T follicular helper cell (primary cell): ENCODE measurements around the gene CEACAM18.
"Not testable (repeated sequence)": the region's sequence is repeated elsewhere in the genome, so short reads cannot be mapped to it uniquely, and the experiment has no call there.

ENCODE experiments used
- DNase-seq: peaks from one replicate; pipeline ENCODE4 v3.0.0-alpha.2; 2020; ENCODE audit warnings: low read depth
- total RNA-seq, 2 experiments: gene quantifications; one replicate each; lab custom pipeline; 2026; lab: John Stamatoyannopoulos, UW

Gene CEACAM18
- total RNA-seq: 0 reads per million in 2 experiments

- DNase-seq: no peak
These were observed at the start of gene CEACAM18 for GRCh38 chr19:51478381-51479234. TSS of gene CEACAM18 (plus strand) at chr19:51478539.

DNA sequence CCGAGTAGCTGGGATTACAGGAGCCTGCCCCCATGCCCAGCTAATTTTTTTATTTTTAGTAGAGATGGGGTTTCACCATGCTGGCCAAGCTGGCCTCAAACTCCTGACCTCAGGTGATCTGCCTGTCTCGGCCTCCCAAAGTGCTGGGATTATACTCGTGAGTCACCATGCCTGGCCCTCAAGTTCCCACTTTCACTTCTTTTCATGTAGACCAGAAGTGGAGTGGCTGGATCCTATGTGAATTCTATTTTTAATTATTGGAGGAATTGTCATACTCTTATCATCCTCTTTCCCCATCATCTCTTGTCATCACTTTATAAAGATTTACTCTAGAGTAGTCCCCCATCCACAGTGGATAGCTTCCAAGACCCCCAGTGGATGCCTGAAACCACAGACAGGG lies 48.1 kb upstream of the CEACAM18 start:
- no peak for DNase-seq

DNA sequence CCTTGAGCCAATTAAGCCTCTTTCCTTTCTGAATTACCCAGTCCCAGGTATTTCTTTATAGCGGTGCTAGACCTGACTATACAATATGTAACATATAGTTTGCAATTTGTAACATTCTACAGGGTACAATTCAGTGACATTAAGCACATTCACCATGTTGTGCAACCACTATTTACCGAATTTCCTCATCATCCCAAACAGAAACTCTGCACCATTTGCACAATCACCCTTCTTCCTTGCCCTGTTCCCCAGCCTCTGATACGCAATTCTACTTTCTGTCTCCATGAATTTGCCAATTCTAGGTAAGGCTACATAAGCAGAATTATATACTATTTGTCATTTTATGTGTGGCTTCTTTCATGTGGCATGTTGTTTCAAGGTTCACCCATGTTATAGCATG lies 47.2 kb upstream of the CEACAM18 start:
- no peak for DNase-seq

DNA sequence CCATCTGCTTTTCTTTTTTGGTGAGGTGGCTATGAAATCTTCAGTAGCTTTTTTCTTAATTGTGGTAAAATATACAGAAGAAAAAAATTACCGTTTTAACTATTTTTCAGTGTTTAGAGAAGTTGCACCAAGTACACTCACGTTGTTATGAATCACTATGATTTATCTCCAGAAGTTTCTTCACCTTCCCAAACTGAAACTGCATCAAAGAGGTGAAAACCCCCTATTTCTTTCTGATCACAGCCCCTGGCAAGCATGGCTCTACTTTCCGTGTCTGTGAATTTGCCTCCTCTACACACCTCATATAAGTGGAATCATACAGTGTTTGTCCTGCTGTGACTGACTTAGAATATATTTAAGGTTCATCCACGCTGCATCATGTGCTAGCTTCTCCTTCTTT lies 45.3 kb upstream of the CEACAM18 start:
- DNase-seq: no peak

- DNase-seq: no peak
These were observed 43.9 kb upstream of the CEACAM18 start for GRCh38 chr19:51434456-51434855.

- DNase-seq: no peak
These were observed 39.3 kb upstream of the CEACAM18 start for GRCh38 chr19:51439021-51439465.

- DNase-seq: no peak
These were observed 38.3 kb upstream of the CEACAM18 start for GRCh38 chr19:51440052-51440451.

- no peak for DNase-seq
These were observed 37.4 kb upstream of the CEACAM18 start for GRCh38 chr19:51440846-51441409.

- peak; percentile 43 for DNase-seq
These were observed 36.6 kb upstream of the CEACAM18 start for GRCh38 chr19:51441410-51442390.

DNA sequence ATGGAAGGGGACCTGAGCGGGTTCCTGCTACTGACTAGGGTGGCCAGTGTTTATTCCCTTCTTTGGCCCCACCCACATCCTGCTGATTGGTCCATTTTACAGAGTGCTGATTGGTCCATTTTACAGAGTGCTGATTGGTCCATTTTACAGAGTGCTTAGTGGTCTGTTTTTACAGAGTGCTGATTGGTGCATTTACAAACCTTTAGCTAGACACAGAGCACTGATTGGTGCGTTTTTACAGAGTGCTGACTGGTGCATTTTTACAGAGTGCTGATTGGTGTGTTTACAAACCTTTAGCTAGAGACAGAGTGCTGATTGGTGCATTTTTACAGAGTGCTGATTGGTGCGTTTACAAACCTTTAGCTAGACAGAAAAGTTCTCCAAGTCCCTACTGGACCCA lies 30.8 kb upstream of the CEACAM18 start:
- DNase-seq: not testable (repeated sequence)

- DNase-seq: no peak
These were observed 30.3 kb upstream of the CEACAM18 start for GRCh38 chr19:51448011-51448410.

DNA sequence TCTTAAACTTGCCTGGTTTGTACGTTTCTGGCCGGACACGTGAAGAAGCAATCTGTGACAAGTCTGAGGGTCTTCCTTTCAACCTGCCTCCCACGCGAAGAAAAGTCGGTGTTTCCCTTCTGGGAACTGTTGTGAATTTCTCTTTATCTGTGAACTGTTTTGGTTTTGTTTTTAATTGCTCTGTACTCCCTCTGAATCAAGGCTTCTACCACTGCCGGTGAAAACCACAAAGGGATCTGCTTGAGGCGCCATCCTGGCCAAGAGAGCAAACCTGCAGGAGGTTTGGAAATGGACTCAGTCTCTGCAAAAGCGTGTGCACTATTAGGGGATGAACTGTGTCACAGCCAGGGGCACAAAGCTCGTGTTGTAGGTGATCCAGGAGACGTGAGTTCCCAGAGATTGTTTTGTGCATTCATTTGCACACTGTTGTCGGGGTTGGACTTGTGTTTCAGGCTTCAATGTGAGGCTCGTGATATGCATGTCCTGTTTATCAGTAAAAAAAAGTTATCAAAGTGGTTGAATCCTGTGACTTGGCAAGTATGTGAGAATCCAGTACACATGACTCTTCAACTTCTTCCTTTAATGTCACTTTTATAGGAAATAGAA lies 29.8 kb upstream of the CEACAM18 start:
- DNase-seq: no peak

DNA sequence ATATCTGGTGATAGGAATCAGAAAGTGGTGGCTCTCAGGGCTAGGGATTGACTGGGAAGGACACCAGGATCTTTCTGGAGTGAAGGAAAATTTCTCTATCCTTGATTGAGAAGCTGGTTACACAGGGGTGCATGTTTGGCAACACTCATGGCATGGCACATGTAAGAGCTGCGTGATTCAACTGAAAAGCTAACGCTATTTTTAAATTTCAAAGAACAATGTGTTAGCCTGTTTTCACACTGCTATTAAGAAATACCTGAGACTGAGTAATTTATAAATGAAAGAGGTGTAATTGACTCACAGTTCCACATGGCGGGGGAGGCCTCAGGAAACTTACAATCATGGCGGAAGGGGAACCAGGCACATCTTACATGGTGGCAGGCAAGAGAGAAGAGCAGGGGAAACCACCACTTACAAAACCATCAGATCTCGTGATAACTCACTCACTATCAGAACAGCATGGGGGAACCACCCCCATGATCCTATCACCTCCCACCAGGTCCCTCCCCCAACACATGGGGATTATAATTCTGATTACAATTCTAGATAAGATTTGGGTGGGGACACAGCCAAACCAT lies 27.5 kb upstream of the CEACAM18 start:
- DNase-seq: no peak

DNA sequence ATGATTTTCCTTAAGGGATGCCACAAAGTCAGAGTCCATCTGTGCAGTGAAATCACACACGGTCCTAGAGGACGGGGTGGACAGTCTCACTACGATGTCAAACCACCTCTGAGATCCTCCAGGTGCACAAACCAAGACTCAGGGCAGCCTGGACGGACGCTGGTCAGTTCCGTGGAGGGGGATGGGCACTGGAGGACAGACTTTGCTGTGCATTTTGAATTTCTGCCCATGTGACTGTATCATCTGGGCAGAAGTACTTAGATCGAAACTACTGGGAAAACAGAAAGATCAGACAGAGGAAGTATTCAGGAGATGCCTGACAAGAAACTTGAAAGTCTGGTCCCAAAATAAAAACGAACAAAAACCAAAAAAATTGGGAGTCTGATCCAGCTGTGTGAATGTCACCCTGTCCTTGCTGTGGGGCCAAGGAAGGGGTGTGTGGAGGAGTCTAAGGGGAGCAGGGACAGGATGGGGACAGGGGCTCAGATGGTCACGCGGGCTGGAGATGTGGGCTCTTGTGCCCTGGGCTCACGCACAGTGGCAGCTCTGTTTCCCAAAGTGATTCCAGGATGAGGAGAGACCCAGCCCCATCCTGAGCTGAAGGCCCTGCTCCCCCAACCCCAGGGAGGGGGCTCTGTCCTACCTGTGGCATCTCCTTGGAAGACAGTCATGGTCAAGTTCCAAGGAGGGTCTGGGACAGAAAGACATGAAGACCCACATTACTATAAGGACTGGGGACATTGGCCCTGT lies 21.6 kb upstream of the CEACAM18 start:
- DNase-seq: no peak

- no peak for DNase-seq
These were observed 20.9 kb upstream of the CEACAM18 start for GRCh38 chr19:51457351-51458013.

DNA sequence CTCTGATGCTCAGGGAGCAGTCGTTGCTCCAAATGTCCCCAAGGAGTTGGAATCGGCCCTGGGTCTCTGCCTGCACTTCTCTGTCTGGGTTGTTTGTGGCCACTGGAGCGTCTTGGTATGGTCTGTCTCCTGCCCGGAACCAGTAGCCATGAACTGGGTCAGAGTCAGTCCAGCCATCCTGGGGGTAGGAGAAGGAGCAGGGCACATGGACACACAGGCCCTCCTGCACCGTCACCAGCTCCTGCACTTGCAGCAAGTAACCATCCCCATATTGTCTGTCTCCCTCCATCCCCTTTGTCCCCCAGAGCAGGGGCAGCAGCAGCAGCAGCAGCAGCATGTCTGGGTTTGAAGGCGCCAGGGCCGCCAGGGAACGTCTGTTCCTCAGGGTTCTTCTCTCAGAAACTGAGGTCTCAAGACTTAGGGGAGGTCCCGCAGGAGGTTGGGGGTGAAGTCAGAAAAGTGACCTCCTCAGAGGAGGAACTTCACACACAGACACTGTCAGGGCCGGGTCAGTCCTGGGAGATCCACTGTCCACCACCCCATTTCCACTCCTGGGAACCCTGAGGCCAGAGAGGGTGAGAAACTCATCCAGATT lies 20.2 kb upstream of the CEACAM18 start, which contains the start of gene SIGLEC8:
TSS of gene SIGLEC8 (minus strand) at position 404 of the 595 bp plus-strand sequence. CDS start at position 337, 67 bp downstream.
- no peak for DNase-seq

DNA sequence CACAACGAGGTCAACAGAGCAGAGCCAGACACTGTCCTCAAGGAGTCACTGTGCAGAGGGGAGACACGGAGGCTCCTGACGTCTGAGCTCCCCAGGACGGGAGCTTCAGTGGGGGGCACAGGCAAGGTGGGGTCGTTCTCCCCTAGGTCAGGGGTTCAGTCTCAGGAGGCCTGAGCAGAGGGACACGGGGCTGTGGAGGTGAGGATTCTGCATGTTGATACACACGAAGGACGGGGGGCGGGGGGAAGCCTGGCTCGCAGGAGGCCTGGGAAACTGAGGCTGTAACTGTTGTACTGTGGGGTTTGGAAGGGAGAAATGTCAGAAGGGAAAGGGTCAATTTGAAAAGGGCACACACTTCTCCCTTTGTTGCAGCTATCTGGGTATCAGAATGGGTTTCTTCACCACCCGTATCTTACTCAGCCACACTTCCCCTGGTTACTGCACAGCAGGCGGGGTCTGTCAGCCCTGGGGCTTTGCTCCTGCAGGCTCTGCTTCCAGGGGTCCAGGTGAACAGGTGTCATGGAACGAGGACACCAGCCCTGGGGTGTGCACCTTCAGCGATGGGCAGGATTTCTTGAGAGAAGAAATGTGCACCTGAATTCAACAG lies 19.3 kb upstream of the CEACAM18 start:
- DNase-seq: no peak

DNA sequence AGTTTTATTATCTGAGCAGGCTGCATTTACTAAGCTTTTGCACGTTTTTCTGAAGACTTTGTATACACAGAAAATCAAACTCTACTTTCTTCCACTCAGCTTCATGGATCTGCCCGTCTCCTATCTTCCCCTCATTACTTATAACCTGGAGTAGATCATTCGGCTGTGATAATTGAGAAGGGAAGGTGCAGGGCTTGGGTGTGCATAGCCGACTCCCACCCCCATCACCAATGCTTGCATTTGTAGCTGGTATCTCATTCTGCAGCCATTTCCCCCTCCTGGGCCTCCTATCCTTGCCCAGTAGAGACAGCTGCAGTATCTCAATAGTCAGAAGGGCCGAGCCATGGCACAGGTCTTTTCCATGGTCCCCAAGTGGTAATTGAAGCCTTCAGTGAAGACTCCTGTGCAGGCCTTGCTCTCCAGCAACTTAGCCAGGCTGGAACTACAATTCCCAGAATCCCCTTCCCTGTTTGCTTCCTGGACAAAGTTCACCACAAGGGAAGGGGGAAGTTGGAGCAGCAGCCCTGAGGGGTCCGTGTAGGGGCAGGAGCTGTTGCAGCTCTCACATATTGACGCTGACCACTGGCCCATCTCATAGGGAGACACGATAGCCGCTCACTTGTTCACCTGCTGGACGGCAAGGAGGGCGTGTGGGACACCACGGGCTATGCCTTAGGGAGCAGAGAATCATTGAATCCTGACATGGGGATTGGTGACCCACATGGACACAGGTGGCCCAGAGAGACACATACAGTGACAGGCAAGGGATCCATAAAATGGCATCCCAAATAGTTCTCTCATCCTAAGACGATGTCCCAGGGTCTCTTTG lies 18.0 kb upstream of the CEACAM18 start:
- DNase-seq: no peak
